Islet precursor cell (in vitro differentiated cells): ENCODE data around the gene PMAIP1.
"Not testable (repeated sequence)": the region's sequence is repeated elsewhere in the genome, so short reads cannot be mapped to it uniquely, and the experiment has no call there.

Source experiments
- DNase-seq: peaks from one replicate; pipeline ENCODE4 v3.0.0-alpha.2; 2018

The PMAIP1 gene

GRCh38 chr18:59885579-59886163, 14.1 kb upstream of the PMAIP1 start:
- no peak for DNase-seq

- DNase-seq, result not testable (repeated sequence)
Measured at GRCh38 chr18:59886399-59886798, 13.4 kb upstream of the PMAIP1 start.

GRCh38 chr18:59892123-59892522, 7.7 kb upstream of the PMAIP1 start:
- no peak for DNase-seq

GRCh38 chr18:59893971-59894370, 5.8 kb upstream of the PMAIP1 start:
- no peak for DNase-seq

- DNase-seq, result no peak
Measured at GRCh38 chr18:59897321-59897954, 2.4 kb upstream of the PMAIP1 start.

GRCh38 chr18:59898093-59898492, 1.7 kb upstream of the PMAIP1 start:
- no peak for DNase-seq

GRCh38 chr18:59898609-59899297, 1.0 kb upstream of the PMAIP1 start:
- no peak for DNase-seq

GRCh38 chr18:59900222-59901128, 679 bp downstream of the PMAIP1 start:
- DNase-seq, result peak; percentile 73

GRCh38 chr18:59902131-59902992, 2.6 kb downstream of the PMAIP1 start:
- peak; percentile 44 for DNase-seq

GRCh38 chr18:59902993-59903610, 3.3 kb downstream of the PMAIP1 start:
- peak; percentile 2 for DNase-seq

- DNase-seq, result no peak
Measured at GRCh38 chr18:59904011-59904601, 4.3 kb downstream of the PMAIP1 start.

GRCh38 chr18:59905686-59906091, 5.9 kb downstream of the PMAIP1 start:
- no peak for DNase-seq

- DNase-seq, result no peak
Measured at GRCh38 chr18:59906203-59906602, 6.4 kb downstream of the PMAIP1 start.

GRCh38 chr18:59907172-59907571, 7.4 kb downstream of the PMAIP1 start:
- no peak for DNase-seq

GRCh38 chr18:59907660-59908059, 7.9 kb downstream of the PMAIP1 start:
- no peak for DNase-seq

GRCh38 chr18:59908799-59909198, 9.0 kb downstream of the PMAIP1 start:
- DNase-seq, result no peak

- DNase-seq, result no peak
Measured at GRCh38 chr18:59909289-59910036, 9.7 kb downstream of the PMAIP1 start.

GRCh38 chr18:59910967-59911366, 11.2 kb downstream of the PMAIP1 start:
- no peak for DNase-seq

GRCh38 chr18:59911600-59911999, 11.8 kb downstream of the PMAIP1 start:
- DNase-seq, result no peak

- DNase-seq, result no peak
Measured at GRCh38 chr18:59912007-59912550, 12.3 kb downstream of the PMAIP1 start.
